ENCODE results near the gene SLC9A9.
"Not testable (repeated sequence)": the region's sequence is repeated elsewhere in the genome, so short reads cannot be mapped to it uniquely, and the experiment has no call there.

The SLC9A9 gene

GRCh38 chr3:143472731-143473523, 375.3 kb downstream of the SLC9A9 start:
- DNase-seq (ENCODE audit: low read depth in 1 of 2, low spot score in 1 of 2) = no peak

DNA sequence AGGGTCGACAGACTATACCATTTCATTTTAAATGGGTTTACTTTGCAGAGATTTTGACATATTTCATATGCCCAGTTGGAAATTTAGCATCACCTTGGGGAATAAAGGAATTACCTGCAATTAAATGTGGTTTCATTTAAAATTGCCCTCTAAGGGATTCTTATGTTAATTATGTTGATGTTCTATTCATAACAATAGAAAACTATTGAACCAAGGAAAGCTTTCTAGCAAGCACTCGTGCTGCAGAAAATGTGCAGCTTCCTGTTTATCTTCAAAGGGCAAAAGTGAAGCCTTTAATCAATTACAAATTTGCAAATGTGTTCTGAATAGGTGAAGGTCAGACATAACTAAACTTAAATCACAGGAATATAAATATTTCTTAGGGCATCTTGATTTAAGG, 376.6 kb downstream of the SLC9A9 start:
- no peak for DNase-seq (ENCODE audit: low read depth in 1 of 2, low spot score in 1 of 2)

DNA sequence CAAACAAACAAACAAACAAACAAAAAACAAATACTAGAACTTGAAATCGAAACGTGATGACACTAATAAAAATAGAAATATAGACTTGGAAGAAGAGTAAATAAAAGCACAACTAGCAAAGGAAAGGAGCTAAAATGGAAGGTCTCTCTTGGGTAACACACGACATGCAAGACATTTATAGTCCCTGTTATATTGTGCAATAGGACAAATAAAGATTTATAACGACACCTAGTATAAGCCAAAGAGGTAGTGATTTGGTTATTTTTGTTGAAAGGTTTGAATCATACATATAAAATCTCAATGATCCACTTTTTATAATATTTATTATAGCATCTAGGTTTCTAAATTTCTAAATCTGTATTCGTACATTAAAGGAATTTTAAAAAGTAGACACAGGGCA, 379.1 kb downstream of the SLC9A9 start:
- DNase-seq (ENCODE audit: low read depth in 1 of 2, low spot score in 1 of 2) = no peak

DNA sequence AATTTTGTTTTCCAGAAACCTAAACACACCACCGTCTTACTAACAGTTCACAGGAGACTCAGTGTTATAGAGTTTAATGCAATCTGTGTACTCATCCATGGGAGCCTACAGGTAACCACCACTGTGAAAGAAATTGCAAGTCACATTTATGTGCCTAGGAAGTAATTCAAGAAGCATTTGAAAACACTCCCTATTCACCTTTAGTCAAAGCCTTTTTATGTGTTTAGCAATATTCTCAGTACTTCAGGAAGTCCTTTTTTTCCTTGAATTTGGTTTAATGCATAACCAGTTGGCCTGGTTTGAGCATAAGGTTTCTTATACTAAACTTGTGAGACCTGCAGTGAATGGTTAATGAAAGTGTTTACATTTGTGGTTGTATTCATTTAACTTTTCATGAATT, 382.6 kb downstream of the SLC9A9 start:
- no peak for DNase-seq (ENCODE audit: low read depth in 1 of 2, low spot score in 1 of 2)

DNA sequence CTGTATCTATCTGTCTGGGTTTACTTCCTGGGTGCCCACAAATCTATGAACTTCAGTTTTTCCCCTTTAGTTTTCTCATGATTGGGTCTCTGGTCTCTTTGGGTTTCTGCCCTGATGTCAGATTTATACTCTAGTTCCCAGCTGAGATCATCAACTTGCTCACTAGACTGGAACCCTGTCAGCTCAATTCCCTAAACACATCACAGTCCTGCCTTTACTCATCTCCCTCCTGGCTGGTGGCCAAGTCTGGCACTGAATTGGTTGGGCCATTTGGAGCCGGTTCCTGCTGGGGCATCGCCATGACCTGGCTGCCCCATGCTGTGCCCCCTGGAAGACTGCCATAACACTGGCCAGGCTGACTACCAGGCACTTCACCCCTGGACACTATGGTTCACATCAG, 383.4 kb downstream of the SLC9A9 start:
- no peak for DNase-seq (ENCODE audit: low read depth in 1 of 2, low spot score in 1 of 2)

GRCh38 chr3:143455480-143455879, 392.8 kb downstream of the SLC9A9 start:
- no peak for DNase-seq (ENCODE audit: low read depth in 1 of 2, low spot score in 1 of 2)

DNA sequence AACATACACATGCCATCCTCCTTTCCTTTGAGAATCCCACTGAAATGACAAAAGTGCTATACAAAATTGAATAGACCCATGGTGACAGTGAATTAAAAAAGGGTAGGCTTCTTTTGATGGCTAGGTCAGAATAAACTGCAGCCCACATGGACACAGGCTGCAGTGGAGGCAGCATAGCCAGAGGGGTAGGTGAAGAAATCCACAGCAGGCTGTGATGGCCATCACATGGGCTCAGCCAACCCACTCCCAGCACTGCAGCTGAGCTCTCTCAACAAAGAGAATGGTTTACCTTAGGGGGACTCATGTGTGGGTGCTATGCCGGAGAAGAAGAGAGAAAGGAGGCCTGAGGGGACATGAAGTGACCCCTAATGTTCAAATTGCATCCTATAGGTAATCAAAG, 397.6 kb downstream of the SLC9A9 start:
- DNase-seq (ENCODE audit: low read depth in 1 of 2, low spot score in 1 of 2) = no peak

- no peak for DNase-seq (ENCODE audit: low read depth in 1 of 2, low spot score in 1 of 2)
Measured at GRCh38 chr3:143447491-143447890, 400.8 kb downstream of the SLC9A9 start.

DNA sequence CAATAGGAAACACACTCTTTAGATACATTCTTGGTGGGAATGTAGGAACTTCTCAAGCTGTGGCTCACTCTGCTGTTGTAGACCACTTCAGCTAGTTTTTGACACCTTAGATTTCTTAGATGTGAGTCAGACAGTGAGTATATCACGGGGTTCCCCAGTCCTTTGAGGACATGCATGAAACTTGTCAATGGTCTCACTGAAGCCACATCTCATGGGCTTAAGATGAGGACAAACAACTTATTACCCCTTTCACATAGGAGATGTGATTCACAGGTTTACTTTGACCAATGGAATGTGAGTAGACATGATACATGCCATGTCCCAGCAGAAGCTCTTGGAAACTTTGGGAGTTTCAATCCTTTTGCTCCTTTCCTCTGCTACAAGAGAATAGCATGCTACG, 403.1 kb downstream of the SLC9A9 start:
- DNase-seq (ENCODE audit: low read depth in 1 of 2, low spot score in 1 of 2) = no peak

DNA sequence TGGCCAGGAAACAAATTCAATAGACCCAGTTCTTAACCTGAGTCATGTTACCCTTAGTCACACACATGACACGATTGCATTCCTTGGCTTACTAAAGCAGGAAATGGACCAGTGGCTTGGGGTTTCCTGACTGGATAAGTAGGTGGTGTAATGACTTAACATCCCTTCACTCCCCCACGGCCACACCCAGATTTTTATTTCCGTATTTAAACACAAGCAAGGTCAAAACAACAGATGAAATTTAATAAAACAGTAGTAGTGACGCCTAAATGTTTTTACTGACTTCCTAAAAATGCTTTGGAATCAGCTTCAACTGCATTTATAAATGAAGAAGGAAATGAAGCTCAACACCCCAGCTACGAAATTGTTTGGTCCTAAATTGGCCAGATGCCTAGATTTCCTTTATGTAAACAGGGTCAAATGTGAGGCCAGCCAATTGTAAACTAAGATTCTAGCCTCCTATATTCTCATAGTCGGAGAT, 404.4 kb downstream of the SLC9A9 start:
- no peak for DNase-seq (ENCODE audit: low read depth in 1 of 2, low spot score in 1 of 2)

DNA sequence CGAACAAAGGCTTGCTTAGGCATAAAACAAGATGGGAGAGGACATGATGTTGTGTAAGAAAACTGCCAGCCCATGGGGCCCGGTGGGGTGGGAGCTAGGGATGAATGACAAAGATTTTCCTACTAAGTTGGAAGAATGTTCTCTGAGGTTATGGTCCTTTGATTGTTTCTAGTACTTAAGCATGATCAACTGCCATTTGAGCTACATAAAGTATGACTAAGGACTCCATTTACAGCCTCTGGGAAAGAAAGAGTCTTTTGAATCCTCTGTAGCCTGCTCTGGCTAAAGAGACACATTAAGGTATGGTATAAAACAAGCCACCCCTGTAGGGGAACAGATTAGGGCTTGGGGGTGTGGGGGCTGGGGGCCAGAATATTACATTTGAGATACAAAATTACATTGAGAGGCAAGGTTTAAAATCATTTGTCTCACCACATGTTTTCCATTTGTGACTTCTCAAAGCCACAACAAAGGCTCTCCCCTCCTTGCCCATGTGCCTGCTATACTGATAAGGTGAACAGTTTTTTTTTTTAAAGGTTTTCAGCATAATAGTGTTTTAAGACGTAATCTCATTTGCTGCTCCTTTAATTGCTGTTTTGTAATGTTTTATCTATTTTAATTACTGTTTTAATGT, 405.3 kb downstream of the SLC9A9 start:
- DNase-seq (ENCODE audit: low read depth in 1 of 2, low spot score in 1 of 2) = no peak

- DNase-seq (ENCODE audit: low read depth in 1 of 2, low spot score in 1 of 2) = no peak
Measured at GRCh38 chr3:143441516-143442171, 406.6 kb downstream of the SLC9A9 start.

DNA sequence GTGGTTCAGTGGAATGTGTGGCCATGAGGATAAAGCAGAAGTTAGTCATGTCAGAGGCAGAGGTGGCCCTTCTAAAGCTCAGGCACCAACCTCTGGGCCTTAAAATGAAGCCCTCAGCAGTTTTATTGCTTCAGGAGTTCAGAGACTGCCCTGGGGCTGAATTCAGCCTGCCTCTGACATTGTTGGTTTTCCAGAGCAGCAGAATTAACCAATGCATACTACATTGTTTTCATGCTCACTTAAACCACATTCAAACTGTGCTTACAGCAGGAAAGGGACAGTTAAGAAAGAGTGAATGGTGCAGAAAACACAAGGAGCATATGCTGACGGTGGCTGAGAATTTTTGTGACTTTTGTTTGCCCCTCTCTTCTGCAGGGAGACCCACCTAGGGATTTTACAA, 408.5 kb downstream of the SLC9A9 start:
- no peak for DNase-seq (ENCODE audit: low read depth in 1 of 2, low spot score in 1 of 2)

- DNase-seq (ENCODE audit: low read depth in 1 of 2, low spot score in 1 of 2) = no peak
Measured at GRCh38 chr3:143437405-143437804, 410.9 kb downstream of the SLC9A9 start.

- DNase-seq (ENCODE audit: low read depth in 1 of 2, low spot score in 1 of 2) = no peak
Measured at GRCh38 chr3:143436231-143436930, 411.9 kb downstream of the SLC9A9 start.

DNA sequence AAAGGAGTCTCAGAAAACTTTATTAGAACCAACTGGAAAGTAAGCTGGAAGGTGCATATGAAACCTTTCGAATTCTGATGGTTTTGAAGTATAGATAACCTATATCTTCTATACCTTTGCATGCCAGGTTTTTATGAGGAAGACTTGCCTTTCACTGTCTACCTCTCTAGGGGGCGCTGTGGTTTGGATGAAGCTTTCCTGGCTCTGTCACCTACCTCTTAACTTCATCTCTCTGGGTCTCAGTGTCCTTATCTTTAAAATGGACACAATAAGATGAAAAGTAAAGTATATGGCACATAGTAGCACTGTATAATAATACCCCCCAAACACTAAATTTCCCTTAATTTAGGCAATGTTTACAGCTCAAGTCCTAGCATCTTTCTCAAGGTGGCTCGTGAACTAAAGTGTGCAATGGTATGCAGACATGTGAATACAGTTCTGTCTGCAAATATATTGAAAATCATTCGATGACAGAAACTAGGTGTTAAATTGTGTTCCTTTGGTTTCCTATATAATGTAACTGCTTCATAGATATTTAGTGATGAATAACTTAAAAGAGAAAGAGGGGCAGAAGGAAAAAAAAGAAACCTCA, 414.4 kb downstream of the SLC9A9 start:
- DNase-seq (ENCODE audit: low read depth in 1 of 2, low spot score in 1 of 2) = no peak

DNA sequence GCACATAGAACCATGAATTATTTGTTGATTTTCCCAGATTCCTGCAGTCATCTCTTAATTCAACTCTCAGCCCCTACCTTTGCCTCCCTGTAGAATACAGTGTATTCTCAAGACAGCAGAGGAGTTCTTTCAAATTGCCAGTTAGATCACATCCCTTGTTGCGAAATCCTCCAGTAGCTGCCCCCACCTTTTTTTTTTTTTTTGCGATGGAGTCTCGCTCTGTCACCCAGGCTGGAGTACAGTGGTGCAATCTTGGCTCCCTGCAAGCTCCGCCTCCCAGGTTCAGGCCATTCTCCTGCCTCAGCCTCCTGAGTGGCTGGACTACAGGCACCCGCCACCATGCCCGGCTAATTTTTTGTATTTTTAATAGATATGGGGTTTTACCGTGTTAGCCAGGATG, 417.0 kb downstream of the SLC9A9 start:
- not testable (repeated sequence) for DNase-seq (ENCODE audit: low read depth in 1 of 2, low spot score in 1 of 2)

GRCh38 chr3:143430568-143430967, 417.7 kb downstream of the SLC9A9 start:
- DNase-seq (ENCODE audit: low read depth in 1 of 2, low spot score in 1 of 2) = no peak

- DNase-seq (ENCODE audit: low read depth in 1 of 2, low spot score in 1 of 2) = no peak
Measured at GRCh38 chr3:143429628-143430514, 418.4 kb downstream of the SLC9A9 start.

GRCh38 chr3:143428294-143428693, 420.0 kb downstream of the SLC9A9 start:
- no peak for DNase-seq (ENCODE audit: low read depth in 1 of 2, low spot score in 1 of 2)
